Body of pancreas (tissue), 4 donors: ENCODE measurements around the gene SNRPE.

ENCODE experiments used
- POLR2A ChIP-seq, 3 donors: fragments of 450-650 bp; IDR thresholded peaks; one replicate each; pipeline ENCODE4 v1.6.1; 2016; ENCODE audit warnings: antibody characterized with exemption in 3 of 3, mild to moderate bottlenecking in 2 of 3
- TF ChIP-seq, protein P1 (sequence below), 7 experiments: fragments of 450-650 bp in 4 of 7; fragments of 200-600 bp in 3 of 7; sonication (generic) in 3 of 7; IDR thresholded peaks; one replicate each; pipeline ENCODE4 v1.5.1; 2016 to 2019; ENCODE audit warnings: antibody characterized with exemption in 7 of 7

DNA sequence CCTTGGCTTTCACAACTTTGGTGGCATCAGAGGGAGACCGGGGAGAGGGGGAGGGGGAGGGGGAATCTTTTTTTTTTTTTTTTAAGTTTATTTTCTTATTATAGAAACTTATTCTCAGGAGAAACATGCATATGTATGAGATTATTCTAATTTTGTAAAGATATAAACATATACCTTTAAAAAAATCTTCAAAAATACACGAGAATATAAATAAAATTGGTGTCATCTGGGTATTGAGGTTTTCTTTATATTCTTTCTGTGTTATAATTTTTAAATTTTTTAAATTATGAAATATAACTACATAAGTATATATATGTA, 18.9 kb upstream of the SNRPE start:
- TF ChIP-seq, protein P1, sequence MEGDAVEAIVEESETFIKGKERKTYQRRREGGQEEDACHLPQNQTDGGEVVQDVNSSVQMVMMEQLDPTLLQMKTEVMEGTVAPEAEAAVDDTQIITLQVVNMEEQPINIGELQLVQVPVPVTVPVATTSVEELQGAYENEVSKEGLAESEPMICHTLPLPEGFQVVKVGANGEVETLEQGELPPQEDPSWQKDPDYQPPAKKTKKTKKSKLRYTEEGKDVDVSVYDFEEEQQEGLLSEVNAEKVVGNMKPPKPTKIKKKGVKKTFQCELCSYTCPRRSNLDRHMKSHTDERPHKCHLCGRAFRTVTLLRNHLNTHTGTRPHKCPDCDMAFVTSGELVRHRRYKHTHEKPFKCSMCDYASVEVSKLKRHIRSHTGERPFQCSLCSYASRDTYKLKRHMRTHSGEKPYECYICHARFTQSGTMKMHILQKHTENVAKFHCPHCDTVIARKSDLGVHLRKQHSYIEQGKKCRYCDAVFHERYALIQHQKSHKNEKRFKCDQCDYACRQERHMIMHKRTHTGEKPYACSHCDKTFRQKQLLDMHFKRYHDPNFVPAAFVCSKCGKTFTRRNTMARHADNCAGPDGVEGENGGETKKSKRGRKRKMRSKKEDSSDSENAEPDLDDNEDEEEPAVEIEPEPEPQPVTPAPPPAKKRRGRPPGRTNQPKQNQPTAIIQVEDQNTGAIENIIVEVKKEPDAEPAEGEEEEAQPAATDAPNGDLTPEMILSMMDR (IDR thresholded peaks at IDR 0.05), result no peak
- TF ChIP-seq POLR2A (IDR thresholded peaks at IDR 0.05), result no peak
